ENCODE measurements around the gene EGFR. TPM values are rescaled to one million over a fixed set of nuclear protein-coding genes. Genes with fewer than 3 reads are reported as not detected.

Gene EGFR
- total RNA-seq, 2 donors from 2014 or later = 42.5 to 44.2 TPM

DNA sequence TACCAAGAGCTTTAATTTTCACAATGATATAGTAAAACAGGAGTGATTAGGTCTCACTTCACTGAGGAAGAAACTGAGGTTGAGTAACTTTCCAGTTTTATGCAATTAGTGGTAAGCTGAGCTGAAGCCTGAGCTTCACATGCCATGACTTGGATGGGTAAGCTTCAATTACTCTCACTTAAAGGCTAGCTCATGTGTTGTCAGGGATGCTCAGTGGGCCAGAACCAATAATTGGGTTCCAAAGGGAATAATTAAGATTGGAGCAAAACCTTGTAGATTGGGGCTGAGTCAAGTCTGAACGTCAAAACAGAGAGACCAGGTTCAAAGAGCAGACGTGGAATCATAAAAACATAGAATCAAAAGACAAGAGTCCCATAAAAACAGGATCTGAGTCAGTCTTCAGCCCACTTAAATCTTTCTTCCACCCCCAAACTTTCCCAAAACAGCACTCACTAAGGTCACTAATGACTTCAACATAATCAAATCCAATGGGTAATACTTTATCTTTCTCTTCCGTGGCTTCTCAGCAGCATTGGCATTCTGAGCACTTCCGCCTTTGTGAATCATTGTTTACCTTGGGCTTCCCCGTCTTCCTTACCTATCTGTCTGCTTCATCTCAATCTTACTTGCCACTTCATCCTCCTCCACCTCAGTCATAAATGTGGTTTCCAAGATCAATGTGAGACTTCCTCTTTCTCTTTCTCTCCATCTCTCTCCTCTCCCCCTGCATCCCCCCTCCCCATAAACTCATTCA lies 23.0 kb upstream of the EGFR start:
- no peak overlapping the region for H3K27ac ChIP-seq
- 59 to 64% methylated on average over 5 of the region's 5 CpGs for WGBS, 2 donors
- H3K36me3 ChIP-seq (replicated peaks in 1 of 2; ENCODE audit: insufficient read depth in 1 of 2, low read depth in 2 of 2) = no peaks in the 10 kb centered on the region
- no peak overlapping the region for H3K4me3 ChIP-seq
- H3K4me1 ChIP-seq = no peaks in the 10 kb centered on the region
- H3K27me3 ChIP-seq = no peaks in the 10 kb centered on the region
- TF ChIP-seq CTCF (IDR thresholded peaks at IDR 0.05) (no peak), POLR2A (IDR thresholded peaks at IDR 0.05) (no peak)
- intact Hi-C loops (cut with DNase I) = no loop called here
- no peaks in the 10 kb centered on the region for H3K9me3 ChIP-seq
- no peak for DNase-seq
- ATAC-seq = no peak

DNA sequence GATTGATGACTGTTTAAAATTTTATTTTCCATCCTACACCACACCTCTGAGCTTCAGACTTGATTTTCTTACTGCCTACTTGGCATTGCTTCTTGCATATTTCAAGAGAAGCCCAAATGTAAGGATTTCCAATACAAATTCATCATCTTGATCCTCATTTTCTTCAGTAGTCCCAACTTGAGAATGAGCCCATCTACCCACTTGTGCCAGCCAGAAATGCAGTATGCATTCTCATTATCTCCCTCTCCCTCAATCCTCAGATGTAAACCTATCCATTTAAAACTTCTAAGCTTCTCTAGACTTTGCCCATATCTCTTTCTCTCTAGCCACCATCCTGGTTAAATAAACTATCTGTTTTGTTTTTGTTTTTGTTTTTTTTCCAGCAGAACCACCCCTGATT lies 22.4 kb upstream of the EGFR start:
- no peak overlapping the region for H3K27ac ChIP-seq
- H3K4me1 ChIP-seq = no peaks in the 10 kb centered on the region
- no peak for DNase-seq
- H3K4me3 ChIP-seq = no peak overlapping the region
- no peaks in the 10 kb centered on the region for H3K9me3 ChIP-seq
- no peaks in the 10 kb centered on the region for H3K36me3 ChIP-seq (replicated peaks in 1 of 2; ENCODE audit: insufficient read depth in 1 of 2, low read depth in 2 of 2)
- intact Hi-C loops (cut with DNase I) = no loop called here
- TF ChIP-seq POLR2A (IDR thresholded peaks at IDR 0.05) (no peak), CTCF (IDR thresholded peaks at IDR 0.05) (no peak)
- no peaks in the 10 kb centered on the region for H3K27me3 ChIP-seq
- ATAC-seq = no peak

DNA sequence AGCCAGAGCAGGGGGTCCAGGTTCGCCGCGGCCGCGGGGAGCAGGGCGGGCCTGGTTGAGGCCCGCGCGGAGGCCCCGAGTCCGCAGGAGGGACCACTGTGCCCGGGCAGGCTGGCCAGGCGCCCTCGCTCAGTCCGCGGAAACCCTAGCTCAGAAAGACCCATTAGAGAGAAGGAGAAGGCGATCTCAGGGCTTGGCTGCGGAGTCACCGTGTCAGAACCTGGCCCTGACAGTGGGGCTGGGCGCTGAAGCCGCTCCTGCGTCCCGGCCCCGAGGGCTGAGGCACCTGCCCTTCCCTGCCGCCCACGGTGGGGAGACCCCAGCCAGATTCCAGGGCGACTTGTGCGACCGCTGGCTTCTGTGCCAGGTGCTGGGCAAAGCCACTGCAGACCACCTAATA lies 14.2 kb upstream of the EGFR start:
- 74 to 91% methylated on average over 25 to 28 of the region's 29 CpGs for WGBS, 2 donors
- H3K27ac ChIP-seq = no peak overlapping the region
- no peak overlapping the region for H3K4me3 ChIP-seq
- H3K4me1 ChIP-seq = no peaks in the 10 kb centered on the region
- ATAC-seq = no peak
- H3K9me3 ChIP-seq = no peaks in the 10 kb centered on the region
- no peaks in the 10 kb centered on the region for H3K36me3 ChIP-seq (replicated peaks in 1 of 2; ENCODE audit: insufficient read depth in 1 of 2, low read depth in 2 of 2)
- intact Hi-C loops (cut with DNase I) = no loop called here
- TF ChIP-seq CTCF (IDR thresholded peaks at IDR 0.05) (no peak), POLR2A (IDR thresholded peaks at IDR 0.05) (no peak)
- H3K27me3 ChIP-seq = no peaks in the 10 kb centered on the region
- DNase-seq = no peak

DNA sequence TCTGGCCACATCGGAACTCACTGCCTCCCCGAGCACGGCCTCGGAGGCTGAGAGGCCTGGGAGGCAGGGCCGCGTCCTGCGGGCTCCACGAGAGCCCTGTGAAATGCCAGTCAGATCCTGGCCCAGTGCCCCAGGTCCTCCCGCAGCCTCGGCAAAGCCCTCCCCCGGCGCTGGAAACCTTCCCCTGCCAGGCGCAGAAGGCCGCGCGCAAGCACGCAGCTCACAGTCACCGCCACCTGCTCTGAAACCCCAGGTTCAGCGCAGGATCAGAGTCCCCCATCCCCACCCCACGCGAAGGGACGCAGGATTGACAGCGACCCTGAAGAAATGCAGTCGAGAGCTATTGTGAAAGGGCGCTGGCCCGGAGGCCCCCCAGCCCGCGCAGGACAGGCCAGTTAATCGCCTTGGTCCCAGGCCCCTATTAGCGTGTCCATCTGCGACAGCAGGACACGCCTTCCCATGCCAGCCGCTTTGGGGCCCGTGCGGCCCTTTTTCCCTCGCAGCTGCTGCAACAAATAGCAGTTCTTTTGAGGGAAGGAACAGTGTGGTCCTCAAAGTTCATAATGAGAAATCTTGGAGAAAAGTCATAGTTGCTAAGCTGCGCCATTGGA lies 13.5 kb upstream of the EGFR start:
- H3K4me3 ChIP-seq = no peak overlapping the region
- intact Hi-C loops (cut with DNase I) = no loop called here
- TF ChIP-seq POLR2A (IDR thresholded peaks at IDR 0.05) = no peak
- ATAC-seq (no peak), DNase-seq (no peak)
- no peaks in the 10 kb centered on the region for H3K27me3 ChIP-seq
- WGBS, 2 donors = 78 to 87% methylated on average over 21 to 37 of the region's 37 CpGs
- no peaks in the 10 kb centered on the region for H3K4me1 ChIP-seq
- H3K36me3 ChIP-seq (replicated peaks in 1 of 2; ENCODE audit: insufficient read depth in 1 of 2, low read depth in 2 of 2) = no peaks in the 10 kb centered on the region
- no peak overlapping the region for H3K27ac ChIP-seq
- H3K9me3 ChIP-seq = no peaks in the 10 kb centered on the region

DNA sequence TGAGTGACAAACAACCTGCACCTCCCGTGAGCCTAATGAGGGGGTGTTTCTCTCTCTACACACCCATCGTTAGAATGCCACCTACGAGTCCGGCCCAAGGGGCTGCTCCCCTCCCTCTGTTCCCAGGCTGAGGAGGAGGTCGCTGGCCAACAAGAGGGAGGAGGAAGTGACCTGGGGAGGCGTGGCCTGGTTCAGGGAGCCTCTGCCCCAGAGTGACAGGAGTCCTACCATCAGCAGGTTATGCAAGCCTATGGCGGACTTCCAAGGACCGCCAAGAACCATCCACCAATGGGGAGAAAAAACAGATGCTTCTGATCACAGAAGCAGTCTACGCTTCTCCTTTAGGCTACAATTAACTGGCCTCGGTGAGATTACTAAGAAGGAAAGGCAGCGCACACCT lies 12.3 kb upstream of the EGFR start:
- no peaks in the 10 kb centered on the region for H3K36me3 ChIP-seq (replicated peaks in 1 of 2; ENCODE audit: insufficient read depth in 1 of 2, low read depth in 2 of 2)
- 76 to 78% methylated on average over 10 to 11 of the region's 11 CpGs for WGBS, 2 donors
- intact Hi-C loops (cut with DNase I) = no loop called here
- H3K27me3 ChIP-seq = no peaks in the 10 kb centered on the region
- TF ChIP-seq POLR2A (IDR thresholded peaks at IDR 0.05) (no peak), CTCF (IDR thresholded peaks at IDR 0.05) (no peak)
- no peak for ATAC-seq
- no peaks in the 10 kb centered on the region for H3K9me3 ChIP-seq
- DNase-seq = no peak
- H3K4me3 ChIP-seq = no peak overlapping the region
- H3K27ac ChIP-seq = no peak overlapping the region
- no peaks in the 10 kb centered on the region for H3K4me1 ChIP-seq
